ENCODE results near the gene PRSS16.
"Not testable (repeated sequence)": the region's sequence is repeated elsewhere in the genome, so short reads cannot be mapped to it uniquely, and the experiment has no call there.

Gene PRSS16

GRCh38 chr6:27242589-27243265 is 4.8 kb upstream of the PRSS16 start:
- no peak for DNase-seq

- DNase-seq: no peak
These were observed 1.3 kb downstream of the PRSS16 start for GRCh38 chr6:27248783-27249182.

GRCh38 chr6:27250277-27251111 is 3.0 kb downstream of the PRSS16 start:
- DNase-seq: no peak

- DNase-seq: no peak
These were observed 3.7 kb downstream of the PRSS16 start for GRCh38 chr6:27251112-27251605.

GRCh38 chr6:27251606-27252251 is 4.2 kb downstream of the PRSS16 start:
- DNase-seq: no peak

- no peak for DNase-seq
These were observed 7.1 kb downstream of the PRSS16 start for GRCh38 chr6:27254566-27254965.

- no peak for DNase-seq
These were observed 8.4 kb downstream of the PRSS16 start for GRCh38 chr6:27255866-27256265.

- DNase-seq: no peak
These were observed 12.9 kb downstream of the PRSS16 start for GRCh38 chr6:27260369-27260768.

GRCh38 chr6:27260836-27261375 is 13.4 kb downstream of the PRSS16 start:
- no peak for DNase-seq

GRCh38 chr6:27263886-27264285 is 16.4 kb downstream of the PRSS16 start:
- no peak for DNase-seq

GRCh38 chr6:27267003-27267402 is 19.5 kb downstream of the PRSS16 start:
- DNase-seq: not testable (repeated sequence)

GRCh38 chr6:27267857-27268434 is 20.4 kb downstream of the PRSS16 start:
- DNase-seq: no peak

- DNase-seq: no peak
These were observed 21.3 kb downstream of the PRSS16 start for GRCh38 chr6:27268803-27269202.

GRCh38 chr6:27273783-27274182 is 26.3 kb downstream of the PRSS16 start:
- DNase-seq: no peak

- no peak for DNase-seq
These were observed 27.8 kb downstream of the PRSS16 start for GRCh38 chr6:27275025-27275956.

GRCh38 chr6:27279513-27280063 is 32.1 kb downstream of the PRSS16 start:
- no peak for DNase-seq

GRCh38 chr6:27280064-27280539 is 32.6 kb downstream of the PRSS16 start:
- DNase-seq: peak; percentile 42

- DNase-seq: no peak
These were observed 33.1 kb downstream of the PRSS16 start for GRCh38 chr6:27280540-27281000.

GRCh38 chr6:27281105-27281539 is 33.6 kb downstream of the PRSS16 start:
- no peak for DNase-seq

GRCh38 chr6:27281569-27281968 is 34.1 kb downstream of the PRSS16 start:
- no peak for DNase-seq

- DNase-seq: no peak
These were observed 35.8 kb downstream of the PRSS16 start for GRCh38 chr6:27283279-27283678.

All from MV-4-11 (cell line).